Pancreas (tissue), 10 donors: ENCODE data around the gene GNA14. TPM values are rescaled to one million over a fixed set of nuclear protein-coding genes. Genes with fewer than 3 reads are reported as not detected.
"Not testable (repeated sequence)": the region's sequence is repeated elsewhere in the genome, so short reads cannot be mapped to it uniquely, and the experiment has no call there.

Experiments used
- ATAC-seq, 4 donors: fragments of 200-7000 bp; cut with Tn5 transposase; one replicate each; pipeline versions ENCODE4 v1.8.0 to v1.9.1; 2020; ENCODE audit warnings: mild to moderate bottlenecking in 4 of 4, moderate library complexity in 4 of 4
- DNase-seq, 6 donors: peaks; one replicate each; pipeline ENCODE4 v3.0.0-alpha.2; 2020
- FAIRE-seq: peaks from 2 replicates; lab custom pipeline; 2012; peaks lifted over from hg19 to GRCh38; lab: Jason Lieb, UNC
- H3K27ac ChIP-seq, 4 donors: fragments of 200-600 bp; sonication (generic); 1 replicate in 3 of 4; 2 replicates in 1 of 4; pipeline versions ENCODE4 v1.5.0 to v1.8.0; 2020
- H3K27me3 ChIP-seq, 4 donors: fragments of 200-600 bp; one replicate each; pipeline ENCODE4 v1.8.0; 2021
- H3K36me3 ChIP-seq, 3 donors: fragments of 200-600 bp; sonication (generic) in 1 of 3; one replicate each; pipeline versions ENCODE4 v1.5.0 to v1.8.0; 2020 to 2021
- H3K4me1 ChIP-seq, 3 donors: fragments of 200-600 bp; one replicate each; pipeline ENCODE4 v1.8.0; 2021
- H3K4me3 ChIP-seq, 4 donors: fragments of 200-600 bp; sonication (generic) in 2 of 4; one replicate each; pipeline versions ENCODE4 v1.5.0 to v1.8.0; 2020 to 2021
- H3K9me3 ChIP-seq, 4 donors: fragments of 200-600 bp; one replicate each; pipeline ENCODE4 v1.8.0; 2021
- CTCF ChIP-seq, 4 donors: fragments of 200-600 bp; sonication (generic) in 3 of 4; IDR thresholded peaks; one replicate each; pipeline versions ENCODE4 v1.5.0 to v1.8.0; 2021; ENCODE audit warnings: antibody characterized with exemption in 4 of 4
- WGBS, 2 donors: extraction: QIAGEN DNeasy Blood & Tissue Kit; methylation state at CpG; one replicate each; pipeline ENCODE4 v1.1.7; 2013; 5-methylcytosine and 5-hydroxymethylcytosine counted together
- intact Hi-C, 3 donors: fragments of 100-400 bp; cut with DNase I; formaldehyde crosslinking; loops; one replicate each; pipeline versions ENCODE4 v1.11.1 to v1.14.2; 2022
- polyA plus RNA-seq, 2 donors: library from polyadenylated mRNA; stranded (reverse); fragments of 200-250 nt; gene quantifications; one replicate each; pipeline ENCODE4 v1.2.3, GENCODE V29; 2013
- total RNA-seq, 6 donors: library from RNA; stranded (reverse); fragmentation: NEBNext Ultra II Directional in 4 of 6; extraction: Animal tissue kit (Norgen Biotek cat#: 25700) in 4 of 6; gene quantifications; one replicate each; pipeline versions ENCODE4 v1.2.1 to v1.2.4, GENCODE V29; 2021 to 2023
- donor health status: healthy with polysubstance abuse.
- donor health status: DM: no; HTN: no; CAD: no; lungs with moderate emphysema.
- donor health status: DM: no; HTN: no; CAD: no.
- donor health status: control.
- donor health status: control.
- donor health status: Bipolar disorder and iron deficiency.
- donor health status: DM: yes; HTN: yes; CAD: no.
- donor health status: DM: no; HTN: no; CAD: no.
- donor health status: DM: no; HTN: no; CAD: no.
- donor health status: DM: yes; HTN: yes; CAD: no.

The GNA14 gene
- total and polyA plus RNA-seq, 8 donors = 0.92 to 2.0 (median 1.5) TPM

DNA sequence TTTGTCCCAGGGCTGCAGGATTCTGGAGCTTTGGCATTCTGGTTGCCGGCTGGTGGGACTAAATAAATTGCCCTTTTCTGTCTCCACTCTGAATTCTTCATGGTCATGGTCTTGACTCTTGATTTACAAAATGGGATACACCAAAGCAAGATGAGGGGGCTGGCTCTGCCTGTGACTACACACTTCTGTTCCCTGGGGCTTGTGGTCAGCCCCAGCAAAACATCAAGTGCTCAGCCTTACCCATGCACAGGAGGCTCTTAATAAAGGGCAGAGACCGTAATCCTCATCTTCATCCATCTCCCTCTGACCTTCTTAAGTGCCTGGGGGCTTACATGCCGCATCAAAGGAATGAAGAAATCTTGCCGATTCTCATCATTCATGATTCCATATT, 198.0 kb downstream of the GNA14 start:
- Histone ChIP-seq H3K36me3 (no peaks in the 10 kb centered on the region), H3K27me3 (no peaks in the 10 kb centered on the region), H3K9me3 (no peaks in the 10 kb centered on the region), H3K27ac (no peak overlapping the region), H3K4me1 (peaks cover 0 to 7% (median 0%) of the 10 kb centered on the region in 3 donors), H3K4me3 (no peak overlapping the region)
- FAIRE-seq (no peak), DNase-seq (no peak), ATAC-seq (no peak)
- intact Hi-C loops = no loop called here
- WGBS, 2 donors = 96 to 97% methylated on average over 4 of the region's 4 CpGs
- TF ChIP-seq CTCF (IDR thresholded peaks at IDR 0.05) = no peak

- no peak for TF ChIP-seq CTCF (IDR thresholded peaks at IDR 0.05)
- DNase-seq (no peak), FAIRE-seq (no peak), ATAC-seq (peak; percentile 54 to 80 (median 69))
- Histone ChIP-seq H3K4me3 (no peak overlapping the region), H3K9me3 (no peaks in the 10 kb centered on the region), H3K4me1 (peaks cover 0 to 7% (median 0%) of the 10 kb centered on the region in 3 donors), H3K36me3 (no peaks in the 10 kb centered on the region), H3K27me3 (no peaks in the 10 kb centered on the region), H3K27ac (no peak overlapping the region)
- WGBS, 2 donors = 63 to 68% methylated on average over 12 of the region's 12 CpGs
- intact Hi-C loops = no loop called here
These were observed 198.7 kb downstream of the GNA14 start for GRCh38 chr9:77449240-77450084.

- Histone ChIP-seq H3K9me3 (no peaks in the 10 kb centered on the region), H3K4me1 (peaks cover 0 to 7% (median 0%) of the 10 kb centered on the region in 3 donors), H3K4me3 (no peak overlapping the region), H3K27ac (no peak overlapping the region), H3K27me3 (no peaks in the 10 kb centered on the region), H3K36me3 (no peaks in the 10 kb centered on the region)
- TF ChIP-seq CTCF (IDR thresholded peaks at IDR 0.05) = no peak
- FAIRE-seq (no peak), DNase-seq (no peak), ATAC-seq (no peak)
- 93 to 100% methylated on average over 1 of the region's 1 CpG for WGBS, 2 donors
- intact Hi-C loops = no loop called here
These were observed 200.5 kb downstream of the GNA14 start for GRCh38 chr9:77447646-77448045.

- no peak for TF ChIP-seq CTCF (IDR thresholded peaks at IDR 0.05)
- no peaks in the 10 kb centered on the region for H3K9me3 ChIP-seq
- no peak for ATAC-seq
- no peak overlapping the region for H3K27ac ChIP-seq
- intact Hi-C loops = no loop called here
- DNase-seq = no peak
- no peak for FAIRE-seq
- H3K36me3 ChIP-seq = no peaks in the 10 kb centered on the region
- no peak overlapping the region for H3K4me3 ChIP-seq
- H3K27me3 ChIP-seq = no peaks in the 10 kb centered on the region
- 84 to 96% methylated on average over 1 of the region's 1 CpG for WGBS, 2 donors
- peaks cover 0 to 11% (median 8%) of the 10 kb centered on the region in 3 donors for H3K4me1 ChIP-seq
These were observed 205.7 kb downstream of the GNA14 start for GRCh38 chr9:77442436-77442835.

- 70 to 85% methylated on average over 7 of the region's 7 CpGs for WGBS, 2 donors
- ATAC-seq, H3K27ac ChIP-seq, H3K9me3 ChIP-seq, H3K36me3 ChIP-seq, H3K4me3 ChIP-seq, DNase-seq, H3K27me3 ChIP-seq, intact Hi-C loops, FAIRE-seq: not testable (repeated sequence)
- H3K4me1 ChIP-seq = peaks cover 0 to 11% (median 8%) of the 10 kb centered on the region in 3 donors
These were observed 207.0 kb downstream of the GNA14 start for GRCh38 chr9:77441124-77441523.
